GM18907 (cell line): ENCODE data around the gene XYLT2.

ENCODE experiments used
- ATAC-seq: cut with Tn5 transposase; IDR thresholded peaks from one replicate; pipeline ENCODE4 v1.9.1; 2021; ENCODE audit warnings: mild to moderate bottlenecking, moderate library complexity; ENCODE audit not compliant: unreplicated experiment

The XYLT2 gene

GRCh38 chr17:50363217-50364060 is 17.5 kb downstream of the XYLT2 start:
- no peak for ATAC-seq

GRCh38 chr17:50364061-50364458 is 18.1 kb downstream of the XYLT2 start:
- ATAC-seq, result no peak

GRCh38 chr17:50364715-50365114 is 18.8 kb downstream of the XYLT2 start:
- ATAC-seq, result no peak

- no peak for ATAC-seq
These were observed 19.2 kb downstream of the XYLT2 start for GRCh38 chr17:50365165-50365564.

DNA sequence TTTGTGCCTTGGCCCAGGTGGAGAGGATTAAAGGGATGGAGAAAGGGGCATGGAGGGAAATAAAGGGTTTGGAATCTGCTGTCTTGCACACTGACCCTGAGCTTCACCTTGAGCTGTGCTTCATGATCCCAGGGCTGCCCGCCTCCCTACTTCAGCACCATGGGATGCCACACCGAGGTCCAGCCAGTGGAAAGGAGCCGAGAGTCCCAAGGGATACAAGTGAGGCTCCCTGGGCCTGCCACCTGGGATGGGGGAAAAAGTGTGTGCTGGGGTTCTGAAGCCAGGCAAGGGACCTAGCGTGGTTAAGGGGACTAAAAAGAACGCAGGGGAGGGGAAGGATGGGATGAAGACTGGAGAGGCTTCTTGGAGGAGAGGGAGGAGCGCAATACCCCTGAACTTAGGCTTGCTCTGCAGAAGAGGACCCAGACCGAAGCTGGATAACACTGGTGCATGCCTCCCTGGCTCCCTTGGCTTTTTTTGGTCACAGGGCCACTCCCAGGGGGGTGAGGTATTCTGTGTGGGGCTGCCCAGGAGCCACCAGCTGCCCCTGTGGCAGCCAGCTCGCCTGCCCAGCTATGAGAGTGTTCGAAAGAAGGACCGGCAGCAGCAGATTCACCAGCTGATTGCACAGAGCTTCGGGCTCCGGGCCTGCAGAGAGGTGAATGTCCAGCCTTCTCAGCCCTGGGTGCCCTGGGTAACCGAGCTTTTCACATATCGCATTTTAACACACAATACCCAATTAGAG is 19.9 kb downstream of the XYLT2 start:
- ATAC-seq, result no peak

GRCh38 chr17:50367401-50367800 is 21.5 kb downstream of the XYLT2 start:
- ATAC-seq, result no peak

GRCh38 chr17:50370052-50370451 is 24.1 kb downstream of the XYLT2 start:
- no peak for ATAC-seq

- ATAC-seq, result no peak
These were observed 25.6 kb downstream of the XYLT2 start for GRCh38 chr17:50371526-50371925.

DNA sequence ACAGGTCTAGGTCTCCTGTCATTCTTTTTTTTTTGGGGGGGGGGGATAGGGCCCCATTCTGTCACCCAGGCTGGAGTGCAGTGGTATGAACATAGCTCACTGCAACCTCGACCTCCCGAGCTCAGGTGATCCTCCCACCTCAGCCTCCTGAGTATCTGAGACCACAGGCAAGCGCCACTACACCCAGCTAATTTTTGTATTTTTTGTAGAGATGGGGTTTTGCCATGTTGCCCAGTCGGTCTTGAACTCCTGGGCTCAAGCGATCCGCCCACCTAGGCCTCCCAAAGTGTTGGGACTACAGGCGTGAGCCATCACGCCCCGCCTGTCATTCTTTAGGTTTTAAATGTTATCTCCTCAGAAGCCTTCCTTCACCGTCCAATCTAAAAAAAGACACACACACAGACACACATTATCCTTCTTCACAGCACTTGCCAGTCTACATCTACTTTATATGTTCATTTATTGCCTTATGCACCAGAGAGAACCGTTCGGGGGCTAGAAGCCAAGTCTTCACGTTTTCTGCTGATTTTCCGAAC is 26.4 kb downstream of the XYLT2 start:
- no peak for ATAC-seq

DNA sequence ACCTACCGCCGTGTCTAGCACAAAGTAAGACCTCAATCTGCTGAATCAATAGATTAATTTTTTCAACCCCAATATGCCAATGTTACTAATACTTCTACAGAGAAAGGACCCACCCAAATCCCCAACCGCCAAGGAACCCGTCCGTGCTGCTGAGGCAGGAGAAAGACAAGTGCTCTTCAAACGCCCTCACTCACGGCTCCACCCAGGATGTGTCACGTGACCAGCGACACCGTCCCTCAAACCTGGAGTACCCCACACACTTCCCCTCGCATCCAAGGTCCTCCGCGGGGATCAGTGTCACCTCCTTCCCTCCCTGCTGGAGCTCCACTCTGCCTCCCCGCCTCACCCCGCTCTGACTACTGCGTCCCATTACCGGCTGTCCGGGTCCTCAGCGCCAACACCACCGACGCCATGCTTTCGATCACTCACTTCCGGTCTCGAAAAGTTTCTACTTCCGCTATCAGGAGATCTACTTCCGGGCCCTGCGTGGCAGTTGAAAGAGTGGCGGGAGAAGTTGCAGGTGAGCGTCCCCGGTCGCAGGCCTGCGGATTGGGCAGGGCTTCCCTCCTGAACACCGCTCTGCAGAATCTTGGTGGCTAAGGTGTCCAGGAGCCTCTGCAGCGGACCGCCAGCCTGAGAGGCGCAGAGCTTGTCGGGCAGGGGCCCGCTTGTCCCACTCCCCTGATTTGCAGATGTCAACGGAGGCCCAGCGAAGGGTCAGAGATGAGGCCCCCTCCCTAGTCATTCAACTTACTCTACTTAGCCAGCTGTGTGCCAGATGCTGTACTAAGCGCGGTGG is 27.0 kb downstream of the XYLT2 start, which contains the start of the genes EME1 and MRPL27:
Gene EME1, plus strand, starts transcription at position 472 of the 799 bp plus-strand sequence. CDS start 1,980 bp downstream, outside the sequence.
Gene MRPL27, minus strand, starts transcription at position 427 of the 799 bp plus-strand sequence. Its CDS starts 14 bp downstream, at position 413.
- peak; percentile 85 for ATAC-seq

DNA sequence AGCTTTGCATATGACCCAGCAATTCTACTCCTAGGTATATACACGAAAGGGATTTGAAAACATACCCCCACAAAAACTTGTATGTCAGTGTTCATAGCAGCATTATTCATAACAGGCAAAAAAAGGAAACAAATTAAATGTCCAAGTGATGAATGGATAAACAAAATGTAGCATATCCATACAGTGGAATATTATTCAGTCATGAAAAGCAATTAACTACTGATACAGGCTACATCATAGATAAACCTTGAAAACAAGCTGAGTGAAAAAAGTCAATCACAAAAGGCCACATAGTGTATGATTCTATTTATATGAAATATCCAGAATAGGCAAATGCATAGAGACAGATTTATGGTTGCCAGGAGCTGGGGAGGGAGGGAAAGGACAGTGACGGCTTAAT is 27.8 kb downstream of the XYLT2 start:
- ATAC-seq, result no peak

DNA sequence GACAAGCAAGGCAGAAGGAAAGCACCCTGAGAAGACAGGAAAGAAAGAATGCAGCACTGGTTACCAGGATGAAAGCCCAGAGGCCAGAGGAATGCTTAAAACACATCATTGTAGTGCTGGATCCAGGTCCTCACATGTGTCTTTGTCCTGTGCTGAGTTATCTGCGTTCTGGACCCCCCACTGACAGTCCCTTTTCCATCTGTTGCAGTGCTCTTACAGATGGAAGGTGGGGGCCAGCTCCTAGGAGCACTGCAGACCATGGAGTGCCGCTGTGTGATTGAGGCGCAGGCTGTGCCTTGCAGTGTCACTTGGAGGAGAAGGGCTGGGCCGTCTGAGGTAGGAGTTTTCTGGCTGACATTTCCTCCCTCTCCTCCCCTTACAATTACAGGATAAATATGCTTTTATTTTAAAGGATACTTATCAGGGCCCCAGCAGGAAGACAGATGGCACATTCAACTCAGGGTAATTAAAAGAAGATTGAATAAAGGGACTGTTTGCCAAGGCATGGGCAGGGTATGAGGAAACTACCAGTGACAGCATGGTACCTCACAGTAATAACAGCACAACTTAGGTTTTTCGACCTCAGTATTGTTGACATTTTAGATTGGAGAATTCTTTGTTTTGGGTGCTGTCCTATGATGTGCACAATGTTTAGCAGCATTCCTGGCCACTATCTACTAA is 30.1 kb downstream of the XYLT2 start:
- ATAC-seq, result no peak

- no peak for ATAC-seq
These were observed 33.6 kb downstream of the XYLT2 start for GRCh38 chr17:50379351-50380132.

DNA sequence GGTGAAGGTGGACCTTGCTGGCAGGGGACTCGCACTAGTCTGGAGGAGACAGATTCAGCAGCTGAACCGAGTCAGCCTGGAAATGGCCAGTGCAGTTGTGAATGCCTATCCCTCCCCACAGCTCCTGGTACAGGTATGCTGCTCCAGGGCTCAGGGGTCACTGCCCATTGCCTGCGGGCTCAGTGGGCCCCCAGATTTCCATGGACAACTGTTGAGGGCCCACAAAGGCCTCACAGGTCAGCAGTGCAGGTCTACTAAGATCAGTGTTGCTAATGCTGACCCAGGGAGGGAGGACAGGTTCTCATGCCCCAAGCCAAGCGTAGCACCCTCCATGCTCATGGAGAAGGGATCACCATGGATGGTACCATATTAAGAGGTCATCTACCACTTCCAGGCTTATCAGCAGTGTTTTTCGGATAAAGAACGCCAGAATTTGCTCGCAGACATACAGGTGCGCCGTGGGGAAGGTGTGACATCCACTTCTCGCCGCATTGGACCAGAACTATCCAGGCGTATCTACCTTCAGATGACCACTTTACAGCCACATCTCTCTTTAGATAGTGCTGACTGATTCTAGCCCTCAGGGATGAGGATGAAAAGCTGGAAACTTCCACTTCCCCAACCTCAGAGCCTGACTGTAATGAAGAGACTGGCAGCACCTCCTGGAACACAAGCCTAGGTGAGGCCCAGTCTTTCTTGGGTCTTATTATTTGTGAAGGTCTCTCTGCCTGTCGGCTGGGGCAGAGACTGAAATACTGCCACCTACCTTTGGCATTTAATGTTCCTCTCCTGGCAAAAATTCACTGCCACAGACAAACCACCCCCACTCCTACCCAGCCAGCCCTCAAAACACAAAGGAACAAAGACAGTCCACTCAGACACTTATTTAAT is 34.7 kb downstream of the XYLT2 start:
- ATAC-seq, result no peak

- no peak for ATAC-seq
These were observed 35.4 kb downstream of the XYLT2 start for GRCh38 chr17:50381260-50381815.

GRCh38 chr17:50381920-50382319 is 36.0 kb downstream of the XYLT2 start:
- no peak for ATAC-seq

DNA sequence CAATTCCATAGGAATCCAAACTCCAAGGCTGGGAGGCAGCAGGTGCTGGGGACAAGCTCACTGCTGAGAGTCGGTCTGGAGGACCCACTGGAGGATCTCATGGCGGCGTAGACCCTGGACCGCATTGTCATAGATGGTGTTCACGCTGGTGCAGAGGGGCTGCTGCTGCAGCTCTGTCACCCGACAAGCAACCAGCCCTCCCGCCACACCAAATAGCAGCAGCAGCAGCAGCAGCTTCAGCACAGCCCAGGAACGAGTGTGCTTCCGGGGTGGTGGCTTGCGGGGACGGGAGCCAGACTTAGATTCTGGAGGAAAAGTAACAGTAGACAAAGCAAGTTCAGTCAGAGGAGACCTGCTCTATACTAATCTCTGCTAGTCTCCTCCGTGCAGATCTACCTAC is 37.0 kb downstream of the XYLT2 start:
- ATAC-seq, result no peak

GRCh38 chr17:50386510-50386909 is 40.6 kb downstream of the XYLT2 start:
- no peak for ATAC-seq
